Measurements from ENCODE around the gene OLIG2. TPM values are rescaled to one million over a fixed set of nuclear protein-coding genes. Genes with fewer than 3 reads are reported as not detected.

OLIG2 gene
- not detected in 2 replicates for polyA plus RNA-seq (2012; rRNA removed)
- polyA plus RNA-seq (2012; cell fraction: cytosol; rRNA removed): not detected in 2 replicates
- not detected in 2 replicates for polyA plus RNA-seq (2012; cell fraction: nucleus; rRNA removed)

- Histone ChIP-seq H4K20me1 (ENCODE audit: insufficient read depth) (no peaks in the 10 kb centered on the region), H3K36me3 (replicated peaks in 1 of 2; ENCODE audit: control insufficient read depth in 1 of 2, insufficient read depth in 2 of 2, low read length in 1 of 2) (no peaks in the 10 kb centered on the region), H3K27ac (ENCODE audit: low read depth in 2 of 2, low read length in 1 of 2) (no peak within 1 kb of the TSS), H3K9me3 (no peaks in the 10 kb centered on the region), H3F3A (replicated peaks; ENCODE audit: insufficient read depth) (no peaks in the 10 kb centered on the region), H3K9me2 (no peaks in the 10 kb centered on the region), H3K9ac (no peak within 1 kb of the TSS), H2AFZ (ENCODE audit: low read depth) (no peak within 1 kb of the TSS), H3K4me1 (ENCODE audit: control insufficient read depth in 1 of 2, insufficient read depth in 2 of 2, low read depth in 1 of 2, low read length in 1 of 2) (no peaks in the 10 kb centered on the region), H3K4me3 (ENCODE audit: low read depth in 2 of 2, low read length in 1 of 2) (no peak within 1 kb of the TSS; a peak in 1 of 4 replicates), H3K4me2 (no peak within 1 kb of the TSS), H3K27me3 (ENCODE audit: insufficient read depth) (peaks cover 98% of the 10 kb centered on the region), H3K79me2 (ENCODE audit: insufficient read depth) (no peaks in the 10 kb centered on the region)
- ChIA-PET POLR2A (no interaction called here), CTCF (interaction anchor here (0.8 to 1.1 kb wide), 2 partner anchors 86 to 376 kb away, joined by 3 read pairs; no protein-coding TSS in a partner anchor)
- TF ChIP-seq EZH2phosphoT487 (IDR thresholded peaks at IDR 0.05; ENCODE audit: borderline replicate concordance, low read depth) (peak; percentile 62; the same call in 1 of the 2 replicates), JUND (IDR thresholded peaks at IDR 0.05) (no peak)
- TF ChIP-seq, protein P1, sequence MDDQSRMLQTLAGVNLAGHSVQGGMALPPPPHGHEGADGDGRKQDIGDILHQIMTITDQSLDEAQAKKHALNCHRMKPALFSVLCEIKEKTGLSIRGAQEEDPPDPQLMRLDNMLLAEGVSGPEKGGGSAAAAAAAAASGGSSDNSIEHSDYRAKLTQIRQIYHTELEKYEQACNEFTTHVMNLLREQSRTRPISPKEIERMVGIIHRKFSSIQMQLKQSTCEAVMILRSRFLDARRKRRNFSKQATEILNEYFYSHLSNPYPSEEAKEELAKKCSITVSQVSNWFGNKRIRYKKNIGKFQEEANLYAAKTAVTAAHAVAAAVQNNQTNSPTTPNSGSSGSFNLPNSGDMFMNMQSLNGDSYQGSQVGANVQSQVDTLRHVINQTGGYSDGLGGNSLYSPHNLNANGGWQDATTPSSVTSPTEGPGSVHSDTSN (IDR thresholded peaks at IDR 0.05): no peak
- 4% methylated on average over 39 of the region's 59 CpGs for WGBS (ENCODE audit: low lambda C conversion rate)
- DNase-seq: peak; percentile 49
These were observed at the start of gene OLIG2 for GRCh38 chr21:33025489-33026442. OLIG2 (plus strand) TSS chr21:33025935; CDS start chr21:33026863, 928 bp downstream.

DNA sequence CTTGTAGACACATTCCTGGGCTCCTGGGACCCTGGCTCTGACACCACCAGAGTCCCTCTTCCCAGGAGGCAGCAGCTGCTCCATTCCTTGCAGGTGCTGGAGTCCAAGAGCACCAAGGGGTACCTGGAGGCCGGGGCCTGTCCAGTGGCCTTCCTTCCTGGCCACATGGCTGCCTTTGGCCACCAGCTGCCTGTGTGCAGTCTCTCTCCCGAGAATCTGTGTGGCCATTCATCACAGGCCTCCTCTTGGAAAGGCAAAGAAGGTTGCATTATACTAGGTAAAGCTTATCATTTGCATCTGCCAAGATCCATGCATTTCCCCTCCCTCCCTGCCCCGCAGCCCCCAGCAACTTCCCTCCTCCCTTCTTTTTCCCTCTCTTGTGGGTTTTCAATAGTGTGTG lies 48.9 kb upstream of the OLIG2 start:
- H3K4me3 ChIP-seq (ENCODE audit: low read depth in 2 of 2, low read length in 1 of 2): no peak overlapping the region
- DNase-seq: no peak
- ChIA-PET POLR2A (no interaction called here), CTCF (no interaction called here)
- no peaks in the 10 kb centered on the region for H3K36me3 ChIP-seq (replicated peaks in 1 of 2; ENCODE audit: control insufficient read depth in 1 of 2, insufficient read depth in 2 of 2, low read length in 1 of 2)
- no peak overlapping the region for H3K9ac ChIP-seq
- H4K20me1 ChIP-seq (ENCODE audit: insufficient read depth): no peaks in the 10 kb centered on the region
- no peaks in the 10 kb centered on the region for H3K9me3 ChIP-seq
- H3F3A ChIP-seq (replicated peaks; ENCODE audit: insufficient read depth): no peaks in the 10 kb centered on the region
- H3K9me2 ChIP-seq: no peaks in the 10 kb centered on the region
- no peak overlapping the region for H3K4me2 ChIP-seq
- TF ChIP-seq IRF3 (IDR thresholded peaks at IDR 0.05; ENCODE audit: low read depth, low read length): no peak
- no peak for TF ChIP-seq JUND (IDR thresholded peaks at IDR 0.05)
- no peak for TF ChIP-seq FOSL2 (IDR thresholded peaks at IDR 0.05; ENCODE audit: borderline replicate concordance, low read depth)
- TF ChIP-seq EZH2phosphoT487 (IDR thresholded peaks at IDR 0.05; ENCODE audit: borderline replicate concordance, low read depth): no peak
- TF ChIP-seq MEF2A (IDR thresholded peaks at IDR 0.05; ENCODE audit: borderline replicate concordance, low read depth): no peak
- no peak for TF ChIP-seq ELF1 (IDR thresholded peaks at IDR 0.05)
- no peak for TF ChIP-seq GATA2 (CRISPR knock-in tag; IDR thresholded peaks at IDR 0.05)
- no peak for TF ChIP-seq TEAD4 (IDR thresholded peaks at IDR 0.05; ENCODE audit: borderline replicate concordance, insufficient read depth)
- no peak for TF ChIP-seq TCF12 (IDR thresholded peaks at IDR 0.05)
- no peak for TF ChIP-seq SMC3 (IDR thresholded peaks at IDR 0.05; ENCODE audit: low read depth, low read length)
- TF ChIP-seq REST (IDR thresholded peaks at IDR 0.05; ENCODE audit: low read depth, low read length): no peak
- TF ChIP-seq GABPA (IDR thresholded peaks at IDR 0.05; ENCODE audit: low read depth): no peak
- no peak for TF ChIP-seq TAF1 (IDR thresholded peaks at IDR 0.05; ENCODE audit: borderline replicate concordance, low read depth, low read length)
- H3K27ac ChIP-seq (ENCODE audit: low read depth in 2 of 2, low read length in 1 of 2): no peak overlapping the region
- no peaks in the 10 kb centered on the region for H3K79me2 ChIP-seq (ENCODE audit: insufficient read depth)
- H2AFZ ChIP-seq (ENCODE audit: low read depth): no peak overlapping the region
- no peaks in the 10 kb centered on the region for H3K4me1 ChIP-seq (ENCODE audit: control insufficient read depth in 1 of 2, insufficient read depth in 2 of 2, low read depth in 1 of 2, low read length in 1 of 2)
- WGBS (ENCODE audit: low lambda C conversion rate): 3% methylated on average over 3 of the region's 3 CpGs
- peaks cover 79% of the 10 kb centered on the region for H3K27me3 ChIP-seq (ENCODE audit: insufficient read depth)

Measured in SK-N-SH (cell line).